Left ventricle myocardium inferior (tissue), 1 donor: ENCODE data around the gene FAM170B. TPM values are rescaled to one million over a fixed set of nuclear protein-coding genes. Genes with fewer than 3 reads are reported as not detected.

Experiments
- DNase-seq: peaks from one replicate; pipeline ENCODE4 v3.0.0-alpha.2; 2020
- H3K27ac ChIP-seq: fragments of 200-600 bp; replicated peaks from 2 replicates; pipeline ENCODE4 v1.8.0; 2021
- H3K27me3 ChIP-seq: fragments of 200-600 bp; 2 replicates; pipeline ENCODE4 v1.8.0; 2021; ENCODE audit warnings: low read depth
- H3K36me3 ChIP-seq: fragments of 200-600 bp; 2 replicates; pipeline ENCODE4 v1.8.0; 2021
- H3K4me1 ChIP-seq: fragments of 200-600 bp; 2 replicates; pipeline ENCODE4 v1.8.0; 2021
- H3K4me3 ChIP-seq: fragments of 200-600 bp; 2 replicates; pipeline ENCODE4 v1.8.0; 2021; ENCODE audit warnings: mild to moderate bottlenecking, moderate library complexity
- H3K9me3 ChIP-seq: fragments of 200-600 bp; replicated peaks from 2 replicates; pipeline ENCODE4 v1.8.0; 2021
- CTCF ChIP-seq: fragments of 200-600 bp; IDR thresholded peaks from 2 replicates; pipeline ENCODE4 v1.8.0; 2021; ENCODE audit warnings: antibody characterized with exemption, mild to moderate bottlenecking, borderline replicate concordance
- intact Hi-C: fragments of 100-400 bp; cut with micrococcal nuclease; formaldehyde crosslinking; loops from one replicate; pipeline ENCODE4 v1.11.0; 2022
- total RNA-seq: library from RNA; stranded (reverse); fragmentation: NEBNext Ultra II Directional; extraction: Animal tissue kit (Norgen Biotek cat#: 25700); gene quantifications from one replicate; pipeline ENCODE4 v1.2.1, GENCODE V29; 2021
- donor health status: DM: no; HTN: yes; CAD: no; lungs with severe emphysema.

The FAM170B gene
- total RNA-seq, 1 donor from 2014 or later, result not detected

GRCh38 chr10:49094646-49095045, 39.2 kb downstream of the FAM170B start:
- no peak for TF ChIP-seq CTCF
- DNase-seq, result no peak
- intact Hi-C loops, result no loop called here
- H3K36me3 ChIP-seq, result no peaks in the 10 kb centered on the region
- no peak overlapping the region for H3K4me3 ChIP-seq
- H3K27me3 ChIP-seq, result no peaks in the 10 kb centered on the region
- peaks cover 77% of the 10 kb centered on the region for H3K4me1 ChIP-seq
- H3K9me3 ChIP-seq, result no peaks in the 10 kb centered on the region
- H3K27ac ChIP-seq, result peak overlapping the region; percentile 66

- no peak for DNase-seq
- Histone ChIP-seq H3K4me1 (peaks cover 84% of the 10 kb centered on the region), H3K27me3 (no peaks in the 10 kb centered on the region), H3K36me3 (no peaks in the 10 kb centered on the region), H3K9me3 (no peaks in the 10 kb centered on the region), H3K27ac (peak overlapping the region; percentile 66), H3K4me3 (no peak overlapping the region)
- intact Hi-C loops, result no loop called here
- no peak for TF ChIP-seq CTCF
Observed at GRCh38 chr10:49093922-49094321, 39.9 kb downstream of the FAM170B start.

GRCh38 chr10:49092477-49092876, 41.3 kb downstream of the FAM170B start:
- Histone ChIP-seq H3K36me3 (no peaks in the 10 kb centered on the region), H3K27ac (no peak overlapping the region), H3K4me3 (no peak overlapping the region), H3K27me3 (no peaks in the 10 kb centered on the region), H3K4me1 (peaks cover 84% of the 10 kb centered on the region), H3K9me3 (peaks cover under 1% of the 10 kb centered on the region)
- no peak for TF ChIP-seq CTCF
- DNase-seq, result no peak
- intact Hi-C loops, result no loop called here

- intact Hi-C loops, result no loop called here
- no peak overlapping the region for H3K27ac ChIP-seq
- DNase-seq, result no peak
- H3K4me3 ChIP-seq, result no peak overlapping the region
- H3K27me3 ChIP-seq, result no peaks in the 10 kb centered on the region
- H3K9me3 ChIP-seq, result peaks cover 9% of the 10 kb centered on the region
- no peak for TF ChIP-seq CTCF
- peaks cover 75% of the 10 kb centered on the region for H3K4me1 ChIP-seq
- H3K36me3 ChIP-seq, result peaks cover 3% of the 10 kb centered on the region
Observed at GRCh38 chr10:49091450-49092210, 42.2 kb downstream of the FAM170B start.

- peak overlapping the region; percentile 45 for H3K27ac ChIP-seq
- intact Hi-C loops, result no loop called here
- peaks cover 69% of the 10 kb centered on the region for H3K4me1 ChIP-seq
- no peak for DNase-seq
- H3K9me3 ChIP-seq, result peaks cover 16% of the 10 kb centered on the region
- H3K36me3 ChIP-seq, result peaks cover 7% of the 10 kb centered on the region
- H3K4me3 ChIP-seq, result no peak overlapping the region
- TF ChIP-seq CTCF, result no peak
- no peaks in the 10 kb centered on the region for H3K27me3 ChIP-seq
Observed at GRCh38 chr10:49090696-49091380, 43.0 kb downstream of the FAM170B start.
